H9 (cell line): ENCODE data around the gene FPGS. TPM values are rescaled to one million over a fixed set of nuclear protein-coding genes. Genes with fewer than 3 reads are reported as not detected.

Source experiments
- DNase-seq: peaks from one replicate; pipeline ENCODE4 v3.0.0-alpha.2; 2017
- H2AFZ ChIP-seq: one replicate; pipeline ENCODE4 v1.6.1; 2013; ENCODE audit warnings: mild to moderate bottlenecking, low read length, control low read depth, moderate library complexity
- H2AK5ac ChIP-seq: 2 replicates; pipeline ENCODE4 v1.6.1; 2013; ENCODE audit warnings: low read length, control low read depth, mixed read lengths; ENCODE audit not compliant: insufficient read length
- H2BK120ac ChIP-seq: one replicate; pipeline ENCODE4 v1.6.1; 2013; ENCODE audit warnings: low read depth, mild to moderate bottlenecking, low read length, control low read depth, inconsistent platforms; ENCODE audit not compliant: poor library complexity, severe bottlenecking
- H2BK12ac ChIP-seq: 2 replicates; pipeline ENCODE4 v1.6.1; 2013; ENCODE audit warnings: low read length, control low read depth, mixed read lengths, low read depth; ENCODE audit not compliant: insufficient read length
- H2BK15ac ChIP-seq: 2 replicates; pipeline ENCODE4 v1.6.1; 2013; ENCODE audit warnings: low read depth, low read length, control low read depth
- H2BK20ac ChIP-seq: one replicate; pipeline ENCODE4 v1.6.1; 2013; ENCODE audit warnings: low read depth, mild to moderate bottlenecking, low read length, control low read depth, inconsistent platforms; ENCODE audit not compliant: poor library complexity, severe bottlenecking
- H2BK5ac ChIP-seq: 2 replicates; pipeline ENCODE4 v1.6.1; 2013; ENCODE audit warnings: low read length, control low read depth, mixed read lengths; ENCODE audit not compliant: insufficient read length
- H3K14ac ChIP-seq: 2 replicates; pipeline ENCODE4 v1.6.1; 2013; ENCODE audit warnings: low read length, control low read depth; ENCODE audit not compliant: insufficient read depth
- H3K18ac ChIP-seq: 2 replicates; pipeline ENCODE4 v1.6.1; 2013; ENCODE audit warnings: low read depth, mild to moderate bottlenecking, mixed read lengths, low read length, control low read depth; ENCODE audit not compliant: insufficient read length
- H3K23ac ChIP-seq: 2 replicates; pipeline ENCODE4 v1.6.1; 2013; ENCODE audit warnings: low read length, control low read depth, mixed read lengths, low read depth; ENCODE audit not compliant: insufficient read length
- H3K23me2 ChIP-seq: 2 replicates; pipeline ENCODE4 v1.6.1; 2013; ENCODE audit warnings: low read depth, mild to moderate bottlenecking, mixed read lengths, low read length, control low read depth; ENCODE audit not compliant: insufficient read length, poor library complexity, severe bottlenecking
- H3K27ac ChIP-seq: 2 replicates; pipeline ENCODE4 v1.5.1; 2013; ENCODE audit warnings: low read length, control low read depth, mixed read lengths, low read depth; ENCODE audit not compliant: insufficient read length
- H3K27me3 ChIP-seq: 2 replicates; pipeline ENCODE4 v1.6.1; 2013; ENCODE audit warnings: low read length, control low read depth, inconsistent platforms; ENCODE audit not compliant: insufficient read depth
- H3K4ac ChIP-seq: 2 replicates; pipeline ENCODE4 v1.6.1; 2013; ENCODE audit warnings: low read depth, mild to moderate bottlenecking, control low read depth, inconsistent platforms, low read length, moderate library complexity
- H3K4me1 ChIP-seq: 2 replicates; pipeline ENCODE4 v1.6.1; 2013; ENCODE audit warnings: low read length, control low read depth, inconsistent platforms; ENCODE audit not compliant: insufficient read depth
- H3K4me2 ChIP-seq: 2 replicates; pipeline ENCODE4 v1.6.1; 2013; ENCODE audit warnings: low read length, control low read depth, mixed read lengths; ENCODE audit not compliant: insufficient read length, insufficient read depth
- H3K56ac ChIP-seq: 2 replicates; pipeline ENCODE4 v1.6.1; 2013; ENCODE audit warnings: low read depth, mild to moderate bottlenecking, mixed read lengths, low read length, control low read depth; ENCODE audit not compliant: insufficient read length
- H3K79me1 ChIP-seq: 2 replicates; pipeline ENCODE4 v1.6.1; 2013; ENCODE audit warnings: low read depth, mild to moderate bottlenecking, moderate library complexity, low read length, control low read depth, inconsistent platforms; ENCODE audit not compliant: insufficient read depth, poor library complexity, severe bottlenecking
- H3K79me2 ChIP-seq: 2 replicates; pipeline ENCODE4 v1.6.1; 2013; ENCODE audit warnings: low read length, control low read depth, inconsistent platforms; ENCODE audit not compliant: insufficient read depth
- H3K9ac ChIP-seq: 2 replicates; pipeline ENCODE4 v1.6.1; 2013; ENCODE audit warnings: low read length, control low read depth, mixed read lengths; ENCODE audit not compliant: insufficient read length; ENCODE audit errors: extremely low read depth
- H3K9me3 ChIP-seq: one replicate; pipeline ENCODE4 v1.6.1; 2013; ENCODE audit warnings: low read depth, low read length, inconsistent platforms; ENCODE audit not compliant: control insufficient read depth
- H3T11ph ChIP-seq: one replicate; pipeline ENCODE4 v1.6.1; 2013; ENCODE audit warnings: mild to moderate bottlenecking, low read length, control low read depth, inconsistent platforms
- H4K20me1 ChIP-seq: one replicate; pipeline ENCODE4 v1.6.1; 2013; ENCODE audit not compliant: control insufficient read depth, insufficient read length, insufficient read depth
- H4K5ac ChIP-seq: 2 replicates; pipeline ENCODE4 v1.6.1; 2013; ENCODE audit warnings: low read depth, mild to moderate bottlenecking, mixed read lengths, low read length, control low read depth; ENCODE audit not compliant: insufficient read length
- H4K8ac ChIP-seq: replicated peaks from 2 replicates; pipeline ENCODE4 v1.6.1; 2013; ENCODE audit warnings: low read length, control low read depth, mixed read lengths, low read depth; ENCODE audit not compliant: insufficient read length
- H4K91ac ChIP-seq: 2 replicates; pipeline ENCODE4 v1.6.1; 2013; ENCODE audit warnings: low read depth, mild to moderate bottlenecking, moderate library complexity, mixed read lengths, low read length, control low read depth; ENCODE audit not compliant: insufficient read length
- H3K27ac Mint-ChIP-seq, 3 experiments: 2 replicates in 2 of 3; 3 replicates in 1 of 3; pipeline ENCODE4 v1.8.0; 2020 to 2021; ENCODE audit warnings: mixed read lengths in 3 of 3, mild to moderate bottlenecking in 1 of 3, moderate library complexity in 1 of 3
- H3K27me3 Mint-ChIP-seq: 2 replicates; pipeline ENCODE4 v1.8.0; 2021; ENCODE audit warnings: low read depth, mild to moderate bottlenecking, moderate library complexity, mixed read lengths
- H3K36me3 Mint-ChIP-seq, 3 experiments: 2 replicates in 2 of 3; 3 replicates in 1 of 3; pipeline ENCODE4 v1.8.0; 2020 to 2021; ENCODE audit warnings: low read depth in 3 of 3, mixed read lengths in 3 of 3; ENCODE audit not compliant: insufficient read depth in 1 of 3
- H3K4me1 Mint-ChIP-seq, 2 experiments: 2 replicates each; pipeline ENCODE4 v1.8.0; 2020; ENCODE audit warnings: mixed read lengths in 2 of 2
- H3K4me3 Mint-ChIP-seq, 2 experiments: 2 replicates in 1 of 2; 3 replicates in 1 of 2; pipeline ENCODE4 v1.8.0; 2020 to 2021; ENCODE audit warnings: mild to moderate bottlenecking in 2 of 2, mixed read lengths in 2 of 2, moderate library complexity in 1 of 2
- H3K9me3 Mint-ChIP-seq, 2 experiments: 2 replicates in 1 of 2; 3 replicates in 1 of 2; pipeline ENCODE4 v1.8.0; 2020; ENCODE audit warnings: mild to moderate bottlenecking in 2 of 2, mixed read lengths in 2 of 2, moderate library complexity in 1 of 2
- CTCF ChIP-seq: fragments of 200-600 bp; sonication (generic); conservative IDR thresholded peaks from 3 replicates; pipeline ENCODE4 v1.8.0; 2021; ENCODE audit warnings: antibody characterized with exemption, mild to moderate bottlenecking
- WGBS: extraction: QIAGEN DNeasy Blood & Tissue Kit; methylation state at CpG from one replicate; pipeline ENCODE4 v1.1.7; 2013; ENCODE audit warnings: missing lambda C conversion rate, low lambda C conversion rate, mixed read lengths; ENCODE audit not compliant: insufficient read length; ENCODE audit errors: extremely low coverage; 5-methylcytosine and 5-hydroxymethylcytosine counted together
- total RNA-seq: library from RNA; stranded (reverse); gene quantifications from 2 replicates; pipeline ENCODE4 v1.2.1, GENCODE V29; 2021

Gene FPGS
- total RNA-seq, 1 experiment from 2014 or later, result 68.4 TPM

- H4K20me1 ChIP-seq, result no peaks in the 10 kb centered on the region
- H3K14ac ChIP-seq, result no peak overlapping the region
- peaks cover 2 to 7% of the 10 kb centered on the region in 2 experiments; a peak in 3 of 4 replicates for H3K4me1 Mint-ChIP-seq
- no peak overlapping the region for H2BK120ac ChIP-seq
- H3K27me3 Mint-ChIP-seq, result no peaks in the 10 kb centered on the region
- H3K4me1 ChIP-seq, result no peaks in the 10 kb centered on the region; the same call in 1 of the 2 replicates
- no peak overlapping the region for H3K4ac ChIP-seq
- no peak overlapping the region for H3K18ac ChIP-seq
- no peak for TF ChIP-seq CTCF
- no peak overlapping the region for H4K91ac ChIP-seq
- no peaks in the 10 kb centered on the region for H3K79me1 ChIP-seq
- no peak overlapping the region for H4K5ac ChIP-seq
- H3K27me3 ChIP-seq, result no peaks in the 10 kb centered on the region
- H3K27ac Mint-ChIP-seq, result no peak overlapping the region
- H4K8ac ChIP-seq, result no peak overlapping the region
- H3K79me2 ChIP-seq, result no peaks in the 10 kb centered on the region
- no peak overlapping the region for H3K9ac ChIP-seq
- no peak overlapping the region for H3K56ac ChIP-seq
- H2AFZ ChIP-seq, result no peak overlapping the region
- H3K23me2 ChIP-seq, result no peaks in the 10 kb centered on the region
- peaks cover 7 to 53% (median 49%) of the 10 kb centered on the region in 3 experiments; a peak in 6 of 7 replicates for H3K36me3 Mint-ChIP-seq
- no peak overlapping the region for H2BK20ac ChIP-seq
- H3K23ac ChIP-seq, result no peak overlapping the region
- no peak overlapping the region for H3K4me3 Mint-ChIP-seq
- no peak overlapping the region for H3T11ph ChIP-seq
- DNase-seq, result no peak
- H2BK5ac ChIP-seq, result no peak overlapping the region
- no peak overlapping the region for H3K27ac ChIP-seq
- no peak overlapping the region for H2BK15ac ChIP-seq
- H3K4me2 ChIP-seq, result no peak overlapping the region
- WGBS, result no CpG with 5 or more reads among the region's 6 CpGs
- H2BK12ac ChIP-seq, result no peak overlapping the region
- no peaks in the 10 kb centered on the region for H3K9me3 ChIP-seq
- no peak overlapping the region for H2AK5ac ChIP-seq
- no peaks in the 10 kb centered on the region for H3K9me3 Mint-ChIP-seq
Observed at GRCh38 chr9:127812011-127812410, 9.3 kb downstream of the FPGS start.
